Measurements from ENCODE around the gene HOXC12. TPM values are rescaled to one million over a fixed set of nuclear protein-coding genes. Genes with fewer than 3 reads are reported as not detected.

Gene HOXC12
- total RNA-seq, 2 experiments from 2014 or later: not detected

GRCh38 chr12:53975064-53975471 is 20.4 kb downstream of the HOXC12 start:
- no peak for TF ChIP-seq CTCF (conservative IDR thresholded peaks at IDR 0.05; ENCODE audit: low read length)
- TF ChIP-seq EZH2phosphoT487 (IDR thresholded peaks at IDR 0.05; ENCODE audit: borderline replicate concordance, low read depth, low read length): no peak
- intact Hi-C loops (cut with micrococcal nuclease; ENCODE audit: unreplicated experiment): loop anchor here (5.0 kb wide), 1 partner anchor 218 kb away; no protein-coding TSS in a partner anchor
- Histone ChIP-seq H2AFZ (ENCODE audit: low read length) (peak overlapping the region; percentile 77), H4K20me1 (ENCODE audit: insufficient read depth, low read length) (no peaks in the 10 kb centered on the region), H3K4me3 (ENCODE audit: low read depth, low read length, poor library complexity, severe bottlenecking) (peak overlapping the region; percentile 71), H3K9me3 (ENCODE audit: low read length) (no peaks in the 10 kb centered on the region), H3K4me2 (ENCODE audit: low read length) (peak overlapping the region; percentile 65), H3K27ac (ENCODE audit: low read depth, low read length, poor library complexity, severe bottlenecking) (peak overlapping the region; percentile 83), H3K36me3 (ENCODE audit: insufficient read depth, low read length) (no peaks in the 10 kb centered on the region), H3K79me2 (ENCODE audit: insufficient read depth, low read depth, low read length) (no peaks in the 10 kb centered on the region), H3K4me1 (ENCODE audit: insufficient read depth, low read length, poor library complexity, severe bottlenecking) (peaks cover 34% of the 10 kb centered on the region), H3K9me2 (ENCODE audit: insufficient read depth, low read length) (no peaks in the 10 kb centered on the region)
- BruUV-seq (replicated peaks): TSS peak; percentile 44
- ChIA-PET CTCF (ENCODE audit: unreplicated experiment) (no interaction called here), POLR2A (interaction anchor here (0.7 kb wide), 1 partner anchor 245 kb away, joined by 3 read pairs; no protein-coding TSS in a partner anchor)
- peak; percentile 74 for DNase-seq (ENCODE audit: low spot score)

- Histone ChIP-seq H4K20me1 (ENCODE audit: insufficient read depth, low read length) (no peaks in the 10 kb centered on the region), H2AFZ (ENCODE audit: low read length) (no peak overlapping the region), H3K9me2 (ENCODE audit: insufficient read depth, low read length) (no peaks in the 10 kb centered on the region), H3K36me3 (ENCODE audit: insufficient read depth, low read length) (no peaks in the 10 kb centered on the region), H3K4me2 (ENCODE audit: low read length) (peak overlapping the region; percentile 65), H3K4me3 (ENCODE audit: low read depth, low read length, poor library complexity, severe bottlenecking) (peak overlapping the region; percentile 71), H3K27ac (ENCODE audit: low read depth, low read length, poor library complexity, severe bottlenecking) (peak overlapping the region; percentile 83), H3K79me2 (ENCODE audit: insufficient read depth, low read depth, low read length) (no peaks in the 10 kb centered on the region), H3K9me3 (ENCODE audit: low read length) (no peaks in the 10 kb centered on the region), H3K4me1 (ENCODE audit: insufficient read depth, low read length, poor library complexity, severe bottlenecking) (peaks cover 34% of the 10 kb centered on the region)
- TSS peak; percentile 90 for BruUV-seq (replicated peaks)
- TF ChIP-seq CTCF (conservative IDR thresholded peaks at IDR 0.05; ENCODE audit: low read length) (no peak), EZH2phosphoT487 (IDR thresholded peaks at IDR 0.05; ENCODE audit: borderline replicate concordance, low read depth, low read length) (no peak)
- intact Hi-C loops (cut with micrococcal nuclease; ENCODE audit: unreplicated experiment): loop anchor here (5.0 kb wide), 1 partner anchor 218 kb away; no protein-coding TSS in a partner anchor
- POLR2A ChIA-PET: interaction anchor here (0.7 to 0.8 kb wide), 3 partner anchors 11 to 246 kb away, joined by 3 to 4 read pairs (median 3); no protein-coding TSS in a partner anchor
- CTCF ChIA-PET (ENCODE audit: unreplicated experiment): no interaction called here
- DNase-seq (ENCODE audit: low spot score): peak; percentile 37
These were observed 20.9 kb downstream of the HOXC12 start for GRCh38 chr12:53975479-53976152.

Measured in OCI-LY7 (cell line).